ENCODE measurements around the gene AZU1. TPM values are rescaled to one million over a fixed set of nuclear protein-coding genes. Genes with fewer than 3 reads are reported as not detected.
"Not testable (repeated sequence)": the region's sequence is repeated elsewhere in the genome, so short reads cannot be mapped to it uniquely, and the experiment has no call there.

The AZU1 gene
- total RNA-seq, 2 donors from 2014 or later: 2.5 to 3.7 TPM

DNA sequence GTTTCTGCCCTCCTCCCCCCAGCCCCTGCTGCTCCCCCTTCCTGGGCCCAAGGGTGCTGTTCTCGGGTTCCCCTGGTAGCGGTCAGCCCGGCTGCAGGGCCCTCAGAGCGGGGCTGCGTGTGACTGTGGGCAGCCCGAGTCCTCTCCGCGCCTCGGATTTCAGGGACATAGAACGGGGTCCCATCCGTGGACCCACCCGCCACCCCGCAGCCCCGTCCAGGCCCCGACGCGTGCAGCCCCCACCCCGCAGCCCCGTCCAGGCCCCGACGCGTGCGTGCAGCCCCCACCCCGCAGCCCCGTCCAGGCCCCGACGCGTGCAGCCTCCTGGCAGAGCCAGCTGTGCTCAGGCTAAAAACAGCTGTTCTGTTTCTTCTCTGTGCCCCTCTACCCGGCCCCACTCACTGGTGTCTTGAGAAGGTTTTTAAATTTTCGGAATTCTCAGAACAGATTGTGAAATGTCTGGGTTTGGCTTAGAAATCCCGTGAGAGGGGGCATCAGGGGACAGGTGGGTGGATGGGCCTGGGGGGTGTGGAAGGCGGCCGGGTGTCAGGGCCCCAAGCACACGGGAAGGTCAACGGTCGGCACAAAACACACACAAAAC is 7.7 kb downstream of the AZU1 start:
- Mint-ChIP-seq H3K36me3 (ENCODE audit: low read depth) (no peaks in the 10 kb centered on the region), H3K9me3 (no peaks in the 10 kb centered on the region), H3K4me1 (no peaks in the 10 kb centered on the region), H3K4me3 (no peak overlapping the region), H3K27ac (no peak overlapping the region), H3K27me3 (ENCODE audit: insufficient read depth) (no peaks in the 10 kb centered on the region)
- Histone ChIP-seq H3K9me3 (ENCODE audit: control insufficient read depth, low read length) (no peaks in the 10 kb centered on the region), H3K4me1 (ENCODE audit: control insufficient read depth, insufficient read depth, low read length) (no peaks in the 10 kb centered on the region), H3K27me3 (ENCODE audit: control insufficient read depth, insufficient read depth, low read length, poor library complexity, severe bottlenecking) (no peaks in the 10 kb centered on the region), H3K27ac (ENCODE audit: low read depth, low read length) (no peak overlapping the region), H3K4me3 (ENCODE audit: low read length) (no peak overlapping the region), H3K9ac (ENCODE audit: extremely low read depth, low read length, poor library complexity, severe bottlenecking) (no peak overlapping the region), H3K36me3 (ENCODE audit: control insufficient read depth, insufficient read depth, low read length) (no peaks in the 10 kb centered on the region)
- no peak for DNase-seq
- 91 to 94% methylated on average over 15 to 33 of the region's 36 CpGs for WGBS, 2 experiments (ENCODE audit: insufficient coverage in 1 of 2, insufficient read length in 1 of 2)
- TF ChIP-seq, protein P1, sequence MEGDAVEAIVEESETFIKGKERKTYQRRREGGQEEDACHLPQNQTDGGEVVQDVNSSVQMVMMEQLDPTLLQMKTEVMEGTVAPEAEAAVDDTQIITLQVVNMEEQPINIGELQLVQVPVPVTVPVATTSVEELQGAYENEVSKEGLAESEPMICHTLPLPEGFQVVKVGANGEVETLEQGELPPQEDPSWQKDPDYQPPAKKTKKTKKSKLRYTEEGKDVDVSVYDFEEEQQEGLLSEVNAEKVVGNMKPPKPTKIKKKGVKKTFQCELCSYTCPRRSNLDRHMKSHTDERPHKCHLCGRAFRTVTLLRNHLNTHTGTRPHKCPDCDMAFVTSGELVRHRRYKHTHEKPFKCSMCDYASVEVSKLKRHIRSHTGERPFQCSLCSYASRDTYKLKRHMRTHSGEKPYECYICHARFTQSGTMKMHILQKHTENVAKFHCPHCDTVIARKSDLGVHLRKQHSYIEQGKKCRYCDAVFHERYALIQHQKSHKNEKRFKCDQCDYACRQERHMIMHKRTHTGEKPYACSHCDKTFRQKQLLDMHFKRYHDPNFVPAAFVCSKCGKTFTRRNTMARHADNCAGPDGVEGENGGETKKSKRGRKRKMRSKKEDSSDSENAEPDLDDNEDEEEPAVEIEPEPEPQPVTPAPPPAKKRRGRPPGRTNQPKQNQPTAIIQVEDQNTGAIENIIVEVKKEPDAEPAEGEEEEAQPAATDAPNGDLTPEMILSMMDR (conservative IDR thresholded peaks at IDR 0.05): no peak

DNA sequence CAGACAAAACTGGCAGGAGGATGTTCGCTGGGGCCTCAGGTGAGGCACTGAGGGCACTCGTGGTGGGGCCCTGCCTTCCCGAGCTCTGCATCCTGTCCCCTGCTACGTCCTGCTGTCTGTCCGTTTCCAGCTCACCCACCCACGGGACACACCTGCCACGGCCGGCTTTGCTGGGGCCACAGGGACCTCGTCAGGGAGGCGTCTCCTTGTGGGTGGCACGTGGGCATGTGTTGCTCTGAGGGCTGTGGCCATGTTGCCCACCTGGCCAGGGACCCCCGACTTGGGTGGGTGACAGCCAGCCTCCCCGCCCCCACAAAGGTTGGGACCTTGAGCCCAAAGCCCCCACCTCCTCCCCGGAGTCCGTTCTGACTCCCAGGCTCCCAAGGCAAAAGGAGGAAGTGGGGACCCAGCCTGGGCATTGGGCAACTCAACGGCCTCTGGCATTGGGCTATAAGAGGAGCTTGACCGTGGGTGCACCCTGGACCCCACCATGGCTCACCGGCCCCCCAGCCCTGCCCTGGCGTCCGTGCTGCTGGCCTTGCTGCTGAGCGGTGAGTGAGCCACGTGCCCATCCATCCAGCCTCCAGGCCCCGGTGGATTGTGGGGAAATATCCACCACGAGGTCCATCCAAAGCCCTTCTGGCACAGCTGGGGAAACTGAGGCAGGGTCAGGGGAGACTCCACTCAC is 13.0 kb downstream of the AZU1 start, which contains the start of gene PRTN3:
Gene PRTN3 (plus strand): TSS at position 481 of the 688 bp plus-strand sequence. CDS start 10 bp downstream, at position 491.
- Histone ChIP-seq H3K27ac (ENCODE audit: low read depth, low read length) (no peak within 1 kb of the TSS), H3K27me3 (ENCODE audit: control insufficient read depth, insufficient read depth, low read length, poor library complexity, severe bottlenecking) (peaks cover 31% of the 10 kb centered on the region), H3K36me3 (ENCODE audit: control insufficient read depth, insufficient read depth, low read length) (no peaks in the 10 kb centered on the region), H3K4me1 (ENCODE audit: control insufficient read depth, insufficient read depth, low read length) (no peaks in the 10 kb centered on the region), H3K9me3 (ENCODE audit: control insufficient read depth, low read length) (no peaks in the 10 kb centered on the region), H3K4me3 (ENCODE audit: low read length) (no peak within 1 kb of the TSS), H3K9ac (ENCODE audit: extremely low read depth, low read length, poor library complexity, severe bottlenecking) (no peak within 1 kb of the TSS)
- TF ChIP-seq, protein P1 (conservative IDR thresholded peaks at IDR 0.05): no peak
- DNase-seq: no peak
- Mint-ChIP-seq H3K27ac (no peak within 1 kb of the TSS), H3K36me3 (ENCODE audit: low read depth) (no peaks in the 10 kb centered on the region), H3K4me3 (no peak within 1 kb of the TSS), H3K4me1 (no peaks in the 10 kb centered on the region), H3K9me3 (no peaks in the 10 kb centered on the region), H3K27me3 (ENCODE audit: insufficient read depth) (peaks cover 40% of the 10 kb centered on the region)
- 89% methylated on average over 7 to 24 of the region's 24 CpGs for WGBS, 2 experiments (ENCODE audit: insufficient coverage in 1 of 2, insufficient read length in 1 of 2)

DNA sequence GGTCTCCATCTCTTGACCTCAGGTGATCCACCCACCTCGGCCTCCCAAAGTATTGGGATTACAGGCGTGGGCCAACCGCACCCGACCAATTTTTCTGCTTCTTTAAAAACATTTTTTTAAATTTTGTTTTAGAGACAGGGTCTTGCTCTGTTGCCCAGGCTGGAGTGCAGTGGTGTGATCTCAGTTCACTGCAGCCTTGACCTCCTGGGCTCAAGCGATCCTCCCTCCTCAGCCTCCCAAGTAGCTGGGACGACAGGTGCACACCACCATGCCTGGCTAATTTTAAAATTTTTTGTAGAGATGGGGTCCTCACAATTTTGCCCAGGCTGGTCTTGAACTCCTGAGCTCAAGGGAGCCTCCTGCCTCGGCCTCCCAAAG is 15.2 kb downstream of the AZU1 start:
- H3K27ac Mint-ChIP-seq; H3K36me3 ChIP-seq (ENCODE audit: control insufficient read depth, insufficient read depth, low read length); DNase-seq; H3K4me3 Mint-ChIP-seq; H3K9me3 Mint-ChIP-seq; H3K4me1 ChIP-seq (ENCODE audit: control insufficient read depth, insufficient read depth, low read length); H3K4me1 Mint-ChIP-seq; H3K27ac ChIP-seq (ENCODE audit: low read depth, low read length); H3K4me3 ChIP-seq (ENCODE audit: low read length); H3K9ac ChIP-seq (ENCODE audit: extremely low read depth, low read length, poor library complexity, severe bottlenecking); H3K36me3 Mint-ChIP-seq (ENCODE audit: low read depth); H3K9me3 ChIP-seq (ENCODE audit: control insufficient read depth, low read length): not testable (repeated sequence)
- 90 to 91% methylated on average over 5 to 7 of the region's 7 CpGs for WGBS, 2 experiments (ENCODE audit: insufficient coverage in 1 of 2, insufficient read length in 1 of 2)
- peaks cover 31% of the 10 kb centered on the region for H3K27me3 ChIP-seq (ENCODE audit: control insufficient read depth, insufficient read depth, low read length, poor library complexity, severe bottlenecking)
- peaks cover 46% of the 10 kb centered on the region for H3K27me3 Mint-ChIP-seq (ENCODE audit: insufficient read depth)

Measured in endodermal cell (in vitro differentiated cells).